NCI-H446 (cell line): ENCODE data around the gene TUT1.
"Not testable (repeated sequence)": the region's sequence is repeated elsewhere in the genome, so short reads cannot be mapped to it uniquely, and the experiment has no call there.

Experiments
- DNase-seq, 2 experiments: peaks; one replicate each; lab custom pipeline; 2025; lab: John Stamatoyannopoulos, UW

The TUT1 gene

GRCh38 chr11:62555464-62556107, 35.7 kb downstream of the TUT1 start:
- no peak for DNase-seq

- no peak for DNase-seq
Measured at GRCh38 chr11:62554387-62555167, 36.7 kb downstream of the TUT1 start.

GRCh38 chr11:62553839-62554361, 37.4 kb downstream of the TUT1 start:
- DNase-seq, result no peak

- DNase-seq, result no peak
Measured at GRCh38 chr11:62553080-62553838, 38.1 kb downstream of the TUT1 start.

GRCh38 chr11:62552485-62553079, 38.7 kb downstream of the TUT1 start:
- peak; percentile 32 to 45 for DNase-seq

- DNase-seq, result not testable (repeated sequence)
Measured at GRCh38 chr11:62550478-62550877, 40.8 kb downstream of the TUT1 start.

- DNase-seq, result no peak
Measured at GRCh38 chr11:62548545-62549335, 42.6 kb downstream of the TUT1 start.

GRCh38 chr11:62547691-62548281, 43.5 kb downstream of the TUT1 start:
- no peak for DNase-seq

- no peak for DNase-seq
Measured at GRCh38 chr11:62546929-62547625, 44.2 kb downstream of the TUT1 start.

- no peak for DNase-seq
Measured at GRCh38 chr11:62546244-62546928, 44.9 kb downstream of the TUT1 start, which contains the start of gene AHNAK. Gene AHNAK (minus strand): TSS chr11:62546806. CDS start chr11:62536098, 10,708 bp downstream.

- DNase-seq, result peak in 1 of 2 experiments; percentile 57
Measured at GRCh38 chr11:62545437-62546243, 45.7 kb downstream of the TUT1 start.

GRCh38 chr11:62544581-62545436, 46.5 kb downstream of the TUT1 start:
- no peak for DNase-seq

- no peak for DNase-seq
Measured at GRCh38 chr11:62543680-62544444, 47.5 kb downstream of the TUT1 start.

GRCh38 chr11:62542750-62543567, 48.4 kb downstream of the TUT1 start:
- DNase-seq, result peak; percentile 25 to 63

- DNase-seq, result no peak
Measured at GRCh38 chr11:62542111-62542745, 49.1 kb downstream of the TUT1 start.
